ENCODE measurements around the gene ETDB.
A peak's percentile ranks its signal among the peaks of the same experiment; 100 is the strongest.
"Not testable (repeated sequence)": the region's sequence is repeated elsewhere in the genome, so short reads cannot be mapped to it uniquely, and the experiment has no call there.

ETDB gene

DNA sequence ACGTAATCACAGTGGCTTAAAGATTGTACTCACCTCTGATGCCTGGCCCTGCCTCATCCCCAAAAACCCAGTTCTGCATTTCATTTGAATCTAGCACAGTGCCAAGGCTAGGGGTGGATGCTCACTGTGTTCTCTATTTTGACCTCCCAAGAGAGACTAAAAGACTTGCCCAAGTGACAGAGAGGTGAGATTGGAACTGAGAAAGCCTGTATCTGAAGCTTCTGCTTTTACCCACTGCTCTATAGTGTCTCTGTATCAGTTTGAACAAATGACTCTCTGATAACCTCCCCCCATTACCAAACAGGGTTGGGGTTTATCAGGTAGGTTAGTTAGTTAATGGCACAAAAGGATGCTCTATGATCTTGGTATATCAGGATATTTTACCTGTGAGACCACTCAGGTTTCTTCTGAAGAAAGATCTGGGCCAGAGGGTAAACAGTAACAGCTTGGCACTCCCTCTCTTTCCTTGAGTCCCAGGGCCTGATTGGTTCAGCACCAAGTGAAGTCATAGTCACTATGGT is at the start of gene ETDB:
Gene ETDB (minus strand): TSS at position 471 of the 521 bp plus-strand sequence. CDS start 1,265 bp downstream, outside the sequence.
- not testable (repeated sequence) for DNase-seq

DNA sequence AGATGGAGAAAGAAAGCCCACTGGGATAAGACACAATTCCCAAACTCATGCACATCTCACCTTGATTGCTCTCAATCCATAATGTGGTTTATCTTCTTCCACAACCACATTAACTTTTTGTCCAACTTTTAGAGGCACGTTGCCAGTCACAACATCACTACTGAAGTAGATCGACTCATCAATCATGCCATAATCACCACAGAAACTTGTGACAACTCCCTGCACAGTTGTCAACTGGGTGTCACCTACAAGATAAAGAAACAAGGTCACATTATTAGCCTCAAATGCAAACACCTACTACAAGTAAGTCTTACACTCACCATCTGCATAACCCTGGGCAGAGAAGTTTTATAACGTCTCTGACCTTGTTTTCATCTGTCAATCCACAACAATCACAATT is 49.2 kb upstream of the ETDB start:
- DNase-seq: not testable (repeated sequence)

GRCh38 chrX:135168486-135168885 is 48.2 kb upstream of the ETDB start:
- DNase-seq: no peak

DNA sequence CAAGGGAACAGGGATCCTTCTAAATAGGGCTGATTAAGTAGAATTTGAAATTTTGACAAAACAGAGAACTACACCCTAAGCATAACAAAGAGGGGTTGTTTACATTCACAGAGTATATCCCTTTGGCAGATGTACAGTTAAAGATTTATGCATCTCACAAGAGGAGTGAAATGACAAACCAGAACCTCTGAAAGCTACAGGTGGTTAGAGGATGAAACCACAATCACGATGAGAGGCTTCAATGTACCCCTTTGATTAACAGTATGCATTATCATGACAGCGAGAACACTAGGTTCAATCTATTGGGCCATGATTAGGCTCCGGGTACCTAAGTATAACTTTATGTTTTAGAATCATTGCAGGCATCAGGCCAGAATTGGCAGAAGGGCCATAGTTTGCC is 34.4 kb upstream of the ETDB start:
- not testable (repeated sequence) for DNase-seq

GRCh38 chrX:135126145-135126544 is 5.8 kb upstream of the ETDB start:
- DNase-seq: not testable (repeated sequence)

DNA sequence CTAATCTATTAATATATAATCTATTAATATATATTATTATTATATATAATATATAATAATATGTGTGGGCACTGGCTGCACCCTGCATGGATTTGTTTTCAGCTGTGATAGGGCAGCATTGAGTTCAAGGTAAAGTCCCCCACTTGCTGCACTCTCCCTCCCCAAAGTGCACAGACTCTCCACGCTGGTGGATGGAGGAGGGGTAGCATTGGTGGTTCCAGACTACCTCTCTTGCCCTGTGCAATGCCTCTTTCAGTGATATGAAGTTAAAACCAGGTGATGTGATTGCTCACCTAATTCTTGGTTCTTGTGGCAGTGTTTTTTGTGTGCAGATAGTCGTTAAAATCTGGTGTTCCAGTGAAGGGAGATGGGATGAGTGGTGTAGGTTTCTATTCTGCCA is 4.3 kb downstream of the ETDB start:
- DNase-seq: not testable (repeated sequence)

- DNase-seq: no peak
Observed at GRCh38 chrX:135114392-135114791, 5.9 kb downstream of the ETDB start.

- no peak for DNase-seq
Observed at GRCh38 chrX:135112743-135113142, 7.6 kb downstream of the ETDB start.

- no peak for DNase-seq
Observed at GRCh38 chrX:135112096-135112729, 8.1 kb downstream of the ETDB start.

GRCh38 chrX:135109554-135109953 is 10.8 kb downstream of the ETDB start:
- no peak for DNase-seq

DNA sequence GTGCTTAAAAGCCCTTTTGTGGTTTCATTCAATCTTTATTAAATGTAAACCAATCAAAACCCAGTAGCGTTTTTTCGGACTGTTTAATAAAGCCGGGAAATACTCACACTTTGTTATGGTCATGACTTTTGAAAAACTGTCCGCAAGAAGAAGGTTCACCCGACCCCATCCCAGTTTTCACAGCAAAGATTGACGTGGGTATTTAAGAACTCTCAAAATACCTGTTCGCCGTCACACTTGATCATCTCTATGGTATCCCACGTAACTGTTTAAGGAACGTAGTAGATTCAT is 20.9 kb downstream of the ETDB start:
- no peak for DNase-seq

GRCh38 chrX:135097196-135097744 is 23.1 kb downstream of the ETDB start:
- DNase-seq: not testable (repeated sequence)

- DNase-seq: no peak
Observed at GRCh38 chrX:135095715-135096114, 24.6 kb downstream of the ETDB start.

DNA sequence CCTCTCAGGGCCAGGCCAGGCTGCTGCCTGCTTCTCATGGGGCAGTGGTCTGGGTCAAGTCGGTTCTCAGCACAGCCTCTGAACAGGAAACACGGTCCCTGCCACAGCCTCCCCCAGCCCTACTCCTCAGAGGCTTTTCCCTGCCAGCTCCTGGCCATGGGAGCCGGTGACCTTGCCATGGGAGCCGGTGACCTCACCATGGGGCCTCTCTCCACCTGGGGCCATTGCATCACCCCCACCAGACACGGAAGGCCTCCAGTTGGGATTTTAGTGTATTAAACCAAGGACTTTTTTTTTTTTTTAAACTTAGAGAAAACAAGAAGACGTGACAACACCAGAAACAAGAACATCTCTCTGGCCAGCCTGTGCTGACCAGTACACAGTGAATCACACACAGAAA is 25.6 kb downstream of the ETDB start:
- DNase-seq: no peak

DNA sequence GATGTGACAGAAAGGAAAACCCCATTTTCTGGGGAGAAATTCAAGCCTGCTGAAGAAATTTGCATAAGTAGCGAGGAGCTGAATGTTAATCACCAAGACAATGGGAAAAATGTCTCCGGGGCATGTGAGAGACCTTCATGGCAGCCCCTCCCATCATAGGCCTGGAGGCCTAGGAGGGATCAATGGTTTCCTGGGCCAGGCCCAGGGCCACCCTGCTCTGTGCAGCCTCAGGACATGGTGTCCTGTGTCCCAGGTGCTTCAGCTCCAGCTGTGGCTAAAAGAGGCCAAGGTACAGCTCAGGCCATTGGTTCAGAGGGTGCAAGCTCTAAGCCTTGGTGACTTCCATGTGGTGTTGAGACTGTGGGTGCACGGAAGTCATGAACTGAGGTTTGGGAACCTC is 31.2 kb downstream of the ETDB start:
- no peak for DNase-seq

DNA sequence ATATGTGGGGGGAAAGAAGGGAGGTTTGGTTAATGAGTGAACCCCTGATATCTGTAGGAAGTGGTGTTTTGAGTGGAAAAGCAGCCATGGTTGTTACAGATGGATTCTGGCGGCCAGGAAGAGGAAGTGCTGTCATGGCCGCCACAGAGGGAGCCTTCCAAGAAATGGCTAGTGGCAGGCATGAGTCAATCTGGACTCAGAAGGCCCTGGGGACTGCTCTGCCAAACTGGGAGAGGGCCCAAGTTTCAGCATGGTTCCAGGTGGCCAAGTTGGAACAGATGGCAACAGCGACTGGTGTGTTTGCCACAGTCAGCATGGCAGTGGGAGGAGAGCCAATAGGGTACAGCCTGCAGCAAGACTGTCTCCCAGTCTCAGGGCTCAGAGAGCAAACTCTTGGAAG is 32.5 kb downstream of the ETDB start:
- DNase-seq: no peak

- peak in 1 of 2 experiments; percentile 22 for DNase-seq
Observed at GRCh38 chrX:135086197-135086854, 34.0 kb downstream of the ETDB start.

DNA sequence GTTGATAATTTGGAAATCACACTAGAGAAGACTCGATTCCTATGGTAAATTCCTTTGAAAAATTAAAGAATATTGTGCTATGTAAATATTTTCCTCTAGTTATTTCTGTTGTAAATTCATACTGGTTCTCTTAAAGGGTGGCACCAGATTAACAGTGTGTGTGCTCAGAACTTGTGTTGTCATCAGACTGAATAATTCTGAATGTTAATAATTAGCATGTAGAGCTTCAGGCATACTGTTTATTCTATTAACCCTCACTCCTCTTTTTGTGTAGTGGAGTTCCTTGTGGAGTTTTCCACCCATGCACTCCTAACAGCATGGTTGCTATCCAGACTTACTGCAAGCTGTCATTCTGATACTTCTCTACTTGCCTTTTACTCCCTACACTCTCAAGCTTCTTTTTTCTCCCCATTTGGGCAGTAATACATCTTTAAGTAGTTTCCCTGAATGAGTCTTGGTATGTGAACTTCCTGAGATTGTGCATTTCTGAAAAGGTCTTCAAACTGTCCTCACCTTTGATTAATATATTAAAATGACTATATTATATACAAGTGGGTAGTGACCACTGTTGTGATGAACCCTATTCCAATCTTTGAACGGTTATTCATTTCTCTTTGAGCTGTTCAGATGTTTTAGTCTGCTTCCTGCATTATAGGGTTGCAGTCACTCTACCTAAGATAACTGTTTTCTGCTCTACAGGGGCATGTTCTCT is 38.5 kb downstream of the ETDB start:
- no peak for DNase-seq

Data from NCI-H187 (cell line).